Measurements from ENCODE around the gene DPP6.

Gene DPP6

DNA sequence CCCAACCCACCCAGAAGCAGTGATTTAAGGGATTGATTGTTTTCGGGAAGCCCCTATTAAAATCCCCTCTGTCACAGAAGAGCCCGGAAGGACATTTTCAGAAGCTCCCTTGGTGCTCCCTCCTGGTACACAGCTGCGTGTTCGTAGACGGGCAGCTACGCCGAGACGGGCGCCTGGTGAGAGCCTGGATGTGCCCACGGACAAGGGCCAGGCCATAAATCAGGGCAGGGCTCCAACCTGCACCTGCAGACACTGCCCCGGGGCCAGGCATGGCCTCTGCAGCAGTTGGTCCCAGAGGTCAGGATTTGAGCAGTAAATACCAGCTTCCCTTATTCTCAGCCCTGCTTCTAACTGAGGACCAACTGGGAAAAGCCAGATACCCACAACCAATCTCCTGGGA, 843.9 kb downstream of the DPP6 start:
- no peak for DNase-seq (ENCODE audit: low read depth, low spot score)
- H3K36me3 ChIP-seq (ENCODE audit: insufficient read depth, low read length): no peaks in the 10 kb centered on the region
- no peak overlapping the region for H3K9ac ChIP-seq (ENCODE audit: insufficient read length)
- no peak for TF ChIP-seq EZH2 (IDR thresholded peaks at IDR 0.05)
- no peak overlapping the region for H3K4me3 ChIP-seq
- H3K27ac ChIP-seq: no peak overlapping the region
- no peaks in the 10 kb centered on the region for H3K9me3 ChIP-seq (ENCODE audit: low read depth, low read length)

DNA sequence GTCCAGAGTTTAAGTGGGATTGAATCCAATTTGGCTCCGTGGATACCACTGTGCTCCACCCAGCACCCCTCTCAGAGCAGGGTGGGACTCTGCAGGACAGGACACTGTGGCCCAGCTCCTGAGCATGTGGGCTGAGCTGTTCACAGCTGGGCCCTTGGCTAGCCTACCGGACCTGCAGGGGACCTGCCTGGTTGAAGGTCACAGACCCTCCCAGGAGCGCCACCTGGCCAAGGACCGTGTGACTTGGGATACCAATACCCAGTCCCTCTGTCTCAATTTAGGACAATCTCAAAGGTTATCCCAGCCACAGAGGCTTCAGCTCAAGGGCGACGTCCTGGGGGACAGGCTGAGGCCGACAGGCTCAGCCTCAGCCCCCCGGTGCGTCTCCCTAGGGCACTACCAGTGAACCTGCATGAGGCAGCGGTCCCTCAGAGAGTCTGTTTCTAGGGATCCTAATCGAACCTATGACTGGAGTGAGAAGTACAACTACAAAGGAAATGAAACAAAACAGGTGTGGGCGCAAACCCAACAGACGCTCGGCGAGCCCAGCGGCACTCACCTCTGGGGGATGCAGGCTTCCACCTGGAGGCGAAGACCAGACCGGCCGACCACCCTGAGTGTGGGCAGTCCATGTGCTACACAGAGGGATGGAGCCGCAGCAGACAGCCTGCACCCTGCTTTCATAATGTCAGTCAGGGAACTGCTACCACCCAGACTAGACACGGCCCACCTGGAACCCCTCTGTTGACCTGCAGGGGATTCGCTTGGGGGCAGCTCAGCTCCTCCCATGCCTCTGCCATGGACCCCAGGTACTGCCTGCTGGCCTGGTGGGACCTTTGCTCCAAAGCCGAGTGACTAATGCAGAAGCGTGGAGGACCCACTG, 847.0 kb downstream of the DPP6 start:
- Histone ChIP-seq H3K36me3 (ENCODE audit: insufficient read depth, low read length) (no peaks in the 10 kb centered on the region), H3K27ac (no peak overlapping the region), H3K9ac (ENCODE audit: insufficient read length) (no peak overlapping the region), H3K4me3 (no peak overlapping the region), H3K9me3 (ENCODE audit: low read depth, low read length) (no peaks in the 10 kb centered on the region)
- DNase-seq (ENCODE audit: low read depth, low spot score): no peak
- no peak for TF ChIP-seq POLR2AphosphoS5 (IDR thresholded peaks at IDR 0.05; ENCODE audit: borderline replicate concordance, low read depth, low read length)
- no peak for TF ChIP-seq FOXP2 (optimal IDR thresholded peaks at IDR 0.05; ENCODE audit: control extremely low read depth, extremely low read length, insufficient read depth)
- no peak for TF ChIP-seq EZH2 (IDR thresholded peaks at IDR 0.05)

DNA sequence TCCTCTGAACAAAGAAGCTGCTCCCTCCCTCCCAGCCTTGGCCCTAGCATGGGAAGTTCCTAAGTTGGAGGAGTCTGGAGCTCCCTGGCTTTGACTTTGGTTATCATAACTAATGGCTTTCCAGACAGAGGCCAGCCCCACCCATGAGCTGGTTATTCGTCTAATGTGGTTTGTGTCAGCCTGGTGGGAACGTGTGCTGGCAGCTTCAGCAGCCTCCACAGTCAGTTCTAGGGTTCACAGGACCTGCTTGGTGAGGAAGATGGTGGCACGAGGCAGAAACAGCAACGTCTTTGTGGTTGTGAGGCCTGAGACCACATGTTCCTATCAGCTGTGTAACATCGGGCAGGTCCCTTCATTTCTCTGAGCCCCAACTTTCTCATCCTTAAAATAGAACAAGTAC, 847.7 kb downstream of the DPP6 start:
- DNase-seq (ENCODE audit: low read depth, low spot score): no peak
- H3K9me3 ChIP-seq (ENCODE audit: low read depth, low read length): no peaks in the 10 kb centered on the region
- TF ChIP-seq FOXP2 (optimal IDR thresholded peaks at IDR 0.05; ENCODE audit: control extremely low read depth, extremely low read length, insufficient read depth) (no peak), EZH2 (IDR thresholded peaks at IDR 0.05) (no peak), POLR2AphosphoS5 (IDR thresholded peaks at IDR 0.05; ENCODE audit: borderline replicate concordance, low read depth, low read length) (no peak)
- H3K4me3 ChIP-seq: no peak overlapping the region
- no peak overlapping the region for H3K9ac ChIP-seq (ENCODE audit: insufficient read length)
- H3K36me3 ChIP-seq (ENCODE audit: insufficient read depth, low read length): no peaks in the 10 kb centered on the region
- H3K27ac ChIP-seq: no peak overlapping the region

DNA sequence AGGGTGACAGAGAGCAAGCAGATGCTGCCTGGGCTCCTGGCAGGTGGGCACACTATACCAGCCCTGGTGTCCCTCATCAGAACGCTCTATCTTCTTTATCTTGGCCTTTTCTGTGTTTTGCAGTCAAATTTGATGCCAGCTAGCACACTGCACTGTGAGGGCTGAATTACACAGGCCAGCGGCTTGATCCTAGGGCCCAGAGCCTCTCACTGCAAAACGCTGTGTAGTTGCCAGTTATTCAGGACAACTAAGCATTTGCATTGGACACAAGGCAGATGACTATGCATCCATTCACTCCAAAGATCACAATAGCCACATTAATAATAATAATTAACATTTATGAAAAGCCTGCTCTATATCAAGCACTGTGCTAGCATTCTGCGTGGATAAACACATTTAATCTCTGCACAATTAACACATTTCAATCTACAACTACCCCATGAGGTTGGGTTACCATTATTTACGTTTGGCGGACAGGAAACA, 850.4 kb downstream of the DPP6 start:
- Histone ChIP-seq H3K27ac (no peak overlapping the region), H3K9ac (ENCODE audit: insufficient read length) (no peak overlapping the region), H3K36me3 (ENCODE audit: insufficient read depth, low read length) (no peaks in the 10 kb centered on the region), H3K4me3 (no peak overlapping the region), H3K9me3 (ENCODE audit: low read depth, low read length) (no peaks in the 10 kb centered on the region)
- no peak for DNase-seq (ENCODE audit: low read depth, low spot score)
- TF ChIP-seq EZH2 (IDR thresholded peaks at IDR 0.05): no peak
- no peak for TF ChIP-seq POLR2AphosphoS5 (IDR thresholded peaks at IDR 0.05; ENCODE audit: borderline replicate concordance, low read depth, low read length)
- TF ChIP-seq FOXP2 (optimal IDR thresholded peaks at IDR 0.05; ENCODE audit: control extremely low read depth, extremely low read length, insufficient read depth): no peak

DNA sequence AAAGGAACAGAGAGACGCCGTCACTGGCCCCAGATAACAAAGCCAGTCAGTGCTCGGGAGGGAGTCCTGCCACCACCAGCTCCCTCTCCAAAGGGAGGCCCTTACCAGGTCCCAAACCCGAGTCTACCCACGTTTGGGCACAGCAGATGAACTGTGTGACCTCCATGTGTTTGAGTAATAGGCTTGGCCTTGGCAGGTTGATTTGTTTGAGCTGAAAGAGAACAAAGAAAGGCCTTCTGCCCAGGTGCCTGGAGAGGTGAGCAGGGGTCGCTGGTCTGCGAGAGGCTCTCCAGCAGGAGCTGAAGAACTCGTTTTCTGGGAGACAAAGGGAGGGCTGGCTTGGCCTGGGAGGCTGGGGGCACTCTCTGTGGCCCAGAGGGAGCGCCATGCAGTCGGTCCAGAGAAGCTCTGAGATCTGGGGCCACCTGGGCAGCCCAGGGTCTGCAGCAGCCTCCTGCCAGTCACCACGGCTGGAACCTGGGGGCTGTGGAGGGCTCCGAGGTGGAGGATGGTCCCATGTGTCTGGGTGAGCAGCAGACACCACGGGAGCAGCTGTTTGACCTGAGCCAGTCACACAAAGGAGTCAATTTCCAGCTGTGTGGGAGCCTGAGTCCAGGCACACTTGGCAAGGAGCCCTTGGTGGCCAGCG, 851.0 kb downstream of the DPP6 start:
- H3K9ac ChIP-seq (ENCODE audit: insufficient read length): no peak overlapping the region
- TF ChIP-seq FOXP2 (optimal IDR thresholded peaks at IDR 0.05; ENCODE audit: control extremely low read depth, extremely low read length, insufficient read depth): no peak
- no peak for TF ChIP-seq EZH2 (IDR thresholded peaks at IDR 0.05)
- TF ChIP-seq POLR2AphosphoS5 (IDR thresholded peaks at IDR 0.05; ENCODE audit: borderline replicate concordance, low read depth, low read length): no peak
- no peaks in the 10 kb centered on the region for H3K36me3 ChIP-seq (ENCODE audit: insufficient read depth, low read length)
- DNase-seq (ENCODE audit: low read depth, low spot score): no peak
- H3K9me3 ChIP-seq (ENCODE audit: low read depth, low read length): no peaks in the 10 kb centered on the region
- H3K4me3 ChIP-seq: no peak overlapping the region
- H3K27ac ChIP-seq: no peak overlapping the region

GRCh38 chr7:154905146-154905545, 852.9 kb downstream of the DPP6 start:
- Histone ChIP-seq H3K4me3 (no peak overlapping the region), H3K27ac (no peak overlapping the region), H3K36me3 (ENCODE audit: insufficient read depth, low read length) (no peaks in the 10 kb centered on the region), H3K9me3 (ENCODE audit: low read depth, low read length) (no peaks in the 10 kb centered on the region), H3K9ac (ENCODE audit: insufficient read length) (no peak overlapping the region)
- no peak for DNase-seq (ENCODE audit: low read depth, low spot score)
- no peak for TF ChIP-seq POLR2AphosphoS5 (IDR thresholded peaks at IDR 0.05; ENCODE audit: borderline replicate concordance, low read depth, low read length)
- TF ChIP-seq EZH2 (IDR thresholded peaks at IDR 0.05): no peak
- no peak for TF ChIP-seq FOXP2 (optimal IDR thresholded peaks at IDR 0.05; ENCODE audit: control extremely low read depth, extremely low read length, insufficient read depth)

- no peaks in the 10 kb centered on the region for H3K9me3 ChIP-seq (ENCODE audit: low read depth, low read length)
- no peak overlapping the region for H3K4me3 ChIP-seq
- H3K27ac ChIP-seq: no peak overlapping the region
- H3K9ac ChIP-seq (ENCODE audit: insufficient read length): no peak overlapping the region
- TF ChIP-seq EZH2 (IDR thresholded peaks at IDR 0.05): no peak
- TF ChIP-seq FOXP2 (optimal IDR thresholded peaks at IDR 0.05; ENCODE audit: control extremely low read depth, extremely low read length, insufficient read depth): no peak
- no peak for TF ChIP-seq POLR2AphosphoS5 (IDR thresholded peaks at IDR 0.05; ENCODE audit: borderline replicate concordance, low read depth, low read length)
- DNase-seq (ENCODE audit: low read depth, low spot score): no peak
- no peaks in the 10 kb centered on the region for H3K36me3 ChIP-seq (ENCODE audit: insufficient read depth, low read length)
These were observed 853.4 kb downstream of the DPP6 start for GRCh38 chr7:154905615-154906014.

GRCh38 chr7:154906201-154906600, 854.0 kb downstream of the DPP6 start:
- H3K9ac ChIP-seq (ENCODE audit: insufficient read length): no peak overlapping the region
- no peaks in the 10 kb centered on the region for H3K9me3 ChIP-seq (ENCODE audit: low read depth, low read length)

More at GRCh38 chr7:154906201-154906600, 854.0 kb downstream of the DPP6 start:
- TF ChIP-seq POLR2AphosphoS5 (IDR thresholded peaks at IDR 0.05; ENCODE audit: borderline replicate concordance, low read depth, low read length): no peak
- no peak for TF ChIP-seq EZH2 (IDR thresholded peaks at IDR 0.05)
- no peak for TF ChIP-seq FOXP2 (optimal IDR thresholded peaks at IDR 0.05; ENCODE audit: control extremely low read depth, extremely low read length, insufficient read depth)
- no peak for DNase-seq (ENCODE audit: low read depth, low spot score)
- H3K36me3 ChIP-seq (ENCODE audit: insufficient read depth, low read length): no peaks in the 10 kb centered on the region
- no peak overlapping the region for H3K27ac ChIP-seq
- H3K4me3 ChIP-seq: no peak overlapping the region
